Upper lobe of right lung (tissue), 1 donor: ENCODE results near the gene MRPL20. TPM values are rescaled to one million over a fixed set of nuclear protein-coding genes. Genes with fewer than 3 reads are reported as not detected.
A peak's percentile ranks its signal among the peaks of the same experiment; 100 is the strongest.
"Not testable (repeated sequence)": the region's sequence is repeated elsewhere in the genome, so short reads cannot be mapped to it uniquely, and the experiment has no call there.

ENCODE experiments used
- ATAC-seq: fragments of 200-7000 bp; cut with Tn5 transposase; one replicate; pipeline ENCODE4 v1.9.1; 2020; ENCODE audit warnings: mild to moderate bottlenecking, moderate library complexity
- DNase-seq: peaks from one replicate; pipeline ENCODE4 v3.0.0-alpha.2; 2020
- H3K27ac ChIP-seq: fragments of 200-600 bp; one replicate; pipeline ENCODE4 v1.8.0; 2022
- H3K27me3 ChIP-seq: fragments of 200-600 bp; one replicate; pipeline ENCODE4 v1.8.0; 2022; ENCODE audit warnings: mild to moderate bottlenecking
- H3K36me3 ChIP-seq: fragments of 200-600 bp; one replicate; pipeline ENCODE4 v1.8.0; 2022
- H3K4me1 ChIP-seq: fragments of 200-600 bp; one replicate; pipeline ENCODE4 v1.8.0; 2022
- H3K4me3 ChIP-seq: fragments of 200-600 bp; one replicate; pipeline ENCODE4 v1.8.0; 2022; ENCODE audit warnings: mild to moderate bottlenecking
- H3K9me3 ChIP-seq: fragments of 200-600 bp; one replicate; pipeline ENCODE4 v1.8.0; 2022
- CTCF ChIP-seq: fragments of 200-600 bp; IDR thresholded peaks from one replicate; pipeline ENCODE4 v1.8.0; 2022; ENCODE audit warnings: antibody characterized with exemption
- intact Hi-C: fragments of 100-400 bp; cut with DNase I; formaldehyde crosslinking; loops from one replicate; pipeline ENCODE4 v1.11.0; 2022
- long read RNA-seq: library from polyadenylated mRNA; unstranded; transcript quantifications from one replicate; pipeline ENCODE4 v2.0.0, GENCODE V29; 2021
- total RNA-seq: library from RNA; stranded (reverse); fragmentation: NEBNext Ultra II Directional; extraction: Animal tissue kit (Norgen Biotek cat#: 25700); gene quantifications from one replicate; pipeline ENCODE4 v1.2.1, GENCODE V29; 2021
- donor health status: DM: no; HTN: yes; CAD: no; lungs with severe emphysema.

The MRPL20 gene
- 80.7 TPM for total RNA-seq
- long read RNA-seq, transcript MRPL20-201 (4 exons, 721 nt) = major isoform, 14 of 19 reads
- long read RNA-seq, partial matches to known transcripts = 0 of 19 reads
- long read RNA-seq, other reads (novel, unspliced or antisense) = 4 of 19 reads

DNA sequence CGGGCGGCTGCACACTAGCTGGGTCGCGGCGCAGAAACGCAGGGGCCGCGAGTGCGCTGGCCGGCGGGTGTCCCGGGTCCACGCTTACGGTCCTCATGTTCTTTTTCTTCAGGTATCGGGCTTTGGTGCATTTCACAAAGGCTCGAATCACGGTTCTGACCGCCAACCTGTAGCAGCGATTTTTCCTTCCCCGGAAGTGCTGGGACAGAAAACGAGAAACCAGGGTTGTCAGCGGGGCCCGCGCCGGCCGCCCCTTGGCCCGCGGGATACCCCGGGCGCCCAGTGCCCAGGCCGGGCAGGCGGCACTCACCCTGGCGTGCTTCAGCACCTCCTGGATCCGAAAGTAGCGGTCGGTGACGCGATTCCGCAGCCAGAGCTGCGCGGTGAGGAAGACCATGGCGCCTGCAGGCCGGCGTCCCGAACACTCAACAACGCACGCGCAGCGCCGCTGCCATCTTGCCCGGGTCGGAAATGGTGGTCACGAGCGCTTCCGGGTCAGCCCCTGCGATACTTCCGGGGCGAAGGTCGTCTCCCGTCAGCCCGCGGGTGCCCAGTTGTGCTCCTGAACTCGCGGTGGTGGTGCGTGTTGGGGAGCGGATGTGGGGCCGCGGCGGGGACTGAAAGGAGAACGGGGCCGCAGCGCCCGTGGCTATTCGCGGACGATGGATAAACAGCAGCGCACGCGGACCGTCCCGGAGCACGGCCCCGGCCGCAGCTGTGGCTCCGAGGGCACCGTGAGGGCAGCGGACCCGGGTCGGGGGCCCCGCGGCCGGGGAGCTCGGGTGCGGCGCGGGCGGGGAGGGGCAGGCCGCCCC is at the start of gene MRPL20:
Gene MRPL20, minus strand, starts transcription at position 473 of the 815 bp plus-strand sequence. Its CDS starts 76 bp downstream, at position 397.
- no peaks in the 10 kb centered on the region for H3K27me3 ChIP-seq
- ATAC-seq = peak; percentile 99
- peaks cover 21% of the 10 kb centered on the region for H3K4me1 ChIP-seq
- peaks cover 37% of the 10 kb centered on the region for H3K36me3 ChIP-seq
- peak; percentile 97 for DNase-seq
- peak within 1 kb of the TSS; percentile 90 for H3K27ac ChIP-seq
- no peak for TF ChIP-seq CTCF
- H3K9me3 ChIP-seq = no peaks in the 10 kb centered on the region
- intact Hi-C loops = no loop called here
- peak within 1 kb of the TSS; percentile 99 for H3K4me3 ChIP-seq

GRCh38 chr1:1456683-1457255 is 49.7 kb upstream of the MRPL20 start:
- intact Hi-C loops, H3K4me1 ChIP-seq, H3K9me3 ChIP-seq, ATAC-seq, H3K36me3 ChIP-seq, H3K4me3 ChIP-seq, H3K27ac ChIP-seq, H3K27me3 ChIP-seq, DNase-seq: not testable (repeated sequence)

DNA sequence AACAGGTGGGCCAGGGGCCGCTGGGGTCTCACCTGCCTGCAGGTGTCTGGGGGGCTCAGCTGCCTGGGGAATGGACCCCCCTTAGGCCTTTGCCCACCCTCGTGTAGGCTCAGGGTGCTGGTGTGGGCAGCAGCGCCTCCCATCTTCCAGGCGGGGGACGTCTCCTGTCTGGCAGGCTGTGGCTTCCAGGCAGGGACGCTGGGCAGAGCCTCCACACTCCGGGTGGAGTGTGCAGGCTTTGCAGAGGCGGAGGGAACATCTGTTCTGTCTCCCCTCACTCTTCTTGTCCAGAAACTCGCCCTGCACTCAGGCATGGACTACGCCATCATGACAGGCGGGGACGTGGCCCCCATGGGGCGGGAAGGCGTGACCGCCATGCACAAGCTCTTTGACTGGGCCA is 48.8 kb upstream of the MRPL20 start:
- H3K27ac ChIP-seq, ATAC-seq, intact Hi-C loops, DNase-seq, H3K9me3 ChIP-seq, H3K4me1 ChIP-seq, H3K4me3 ChIP-seq, H3K27me3 ChIP-seq, H3K36me3 ChIP-seq: not testable (repeated sequence)

- H3K4me3 ChIP-seq = no peak overlapping the region
- no peak for TF ChIP-seq CTCF
- ATAC-seq (no peak), DNase-seq (no peak)
- no peaks in the 10 kb centered on the region for H3K4me1 ChIP-seq
- H3K36me3 ChIP-seq = no peaks in the 10 kb centered on the region
- H3K9me3 ChIP-seq = no peaks in the 10 kb centered on the region
- intact Hi-C loops = no loop called here
- H3K27ac ChIP-seq = no peak overlapping the region
- no peaks in the 10 kb centered on the region for H3K27me3 ChIP-seq
These were observed 48.3 kb upstream of the MRPL20 start for GRCh38 chr1:1455366-1455884.

DNA sequence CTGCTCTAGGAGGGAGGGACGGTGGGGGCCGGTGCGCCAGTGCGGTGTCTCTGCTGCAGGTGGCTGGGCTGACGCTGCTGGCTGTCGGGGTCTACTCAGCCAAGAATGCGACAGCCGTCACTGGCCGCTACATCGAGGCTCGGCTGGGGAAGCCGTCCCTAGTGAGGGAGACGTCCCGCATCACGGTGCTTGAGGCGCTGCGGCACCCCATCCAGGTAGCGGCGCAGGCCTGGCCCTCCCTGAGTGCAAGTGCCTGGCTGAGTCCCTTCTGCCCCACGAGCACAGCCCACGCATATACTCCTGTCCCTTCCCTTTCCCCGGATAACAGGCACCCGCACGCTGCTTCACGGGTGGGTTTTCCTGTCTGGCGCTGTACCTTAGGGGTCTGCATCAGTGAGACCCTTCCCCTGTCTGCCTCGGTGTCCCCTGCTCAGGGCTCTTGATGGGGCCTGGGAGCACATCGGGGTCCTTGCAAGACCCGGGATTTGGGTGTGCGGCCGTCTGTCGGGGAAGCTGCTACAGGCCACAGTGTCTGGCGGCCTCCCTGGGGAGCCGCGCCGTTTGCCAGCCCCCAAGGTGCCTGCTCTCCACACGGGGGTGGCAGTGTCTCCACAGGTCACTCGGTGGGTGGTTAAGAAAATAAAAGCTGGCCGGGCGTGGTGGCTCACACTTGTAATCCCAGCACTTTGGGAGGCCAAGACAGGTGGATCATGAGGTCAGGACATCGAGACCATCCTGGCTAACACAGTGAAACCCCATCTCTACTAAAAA is 47.4 kb upstream of the MRPL20 start:
- DNase-seq, H3K9me3 ChIP-seq, H3K27ac ChIP-seq, H3K27me3 ChIP-seq, H3K4me1 ChIP-seq, H3K36me3 ChIP-seq, intact Hi-C loops, H3K4me3 ChIP-seq, ATAC-seq: not testable (repeated sequence)

DNA sequence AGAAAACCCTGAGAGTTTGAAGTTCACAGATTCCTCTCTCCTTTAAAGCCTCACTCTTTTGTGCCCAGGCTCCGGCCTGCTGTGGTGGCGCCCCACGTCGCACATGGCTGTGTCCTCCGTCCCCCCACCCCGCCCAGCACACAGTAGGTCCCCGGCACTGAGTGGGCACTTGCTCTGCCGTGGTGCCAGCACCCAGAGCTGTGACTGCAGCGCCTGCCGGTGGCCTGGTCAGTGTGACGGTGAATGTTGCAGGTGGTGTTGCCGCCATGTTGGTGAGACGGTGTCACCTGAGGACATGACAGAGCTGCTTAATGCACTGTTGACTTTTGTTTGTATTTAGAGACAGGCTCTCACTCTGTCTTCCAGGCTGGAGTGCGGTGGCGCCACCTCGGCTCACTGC is 45.8 kb upstream of the MRPL20 start:
- Histone ChIP-seq H3K9me3 (no peaks in the 10 kb centered on the region), H3K36me3 (no peaks in the 10 kb centered on the region), H3K4me1 (no peaks in the 10 kb centered on the region), H3K27ac (no peak overlapping the region), H3K4me3 (no peak overlapping the region), H3K27me3 (no peaks in the 10 kb centered on the region)
- intact Hi-C loops = no loop called here
- TF ChIP-seq CTCF = no peak
- ATAC-seq (no peak), DNase-seq (no peak)

DNA sequence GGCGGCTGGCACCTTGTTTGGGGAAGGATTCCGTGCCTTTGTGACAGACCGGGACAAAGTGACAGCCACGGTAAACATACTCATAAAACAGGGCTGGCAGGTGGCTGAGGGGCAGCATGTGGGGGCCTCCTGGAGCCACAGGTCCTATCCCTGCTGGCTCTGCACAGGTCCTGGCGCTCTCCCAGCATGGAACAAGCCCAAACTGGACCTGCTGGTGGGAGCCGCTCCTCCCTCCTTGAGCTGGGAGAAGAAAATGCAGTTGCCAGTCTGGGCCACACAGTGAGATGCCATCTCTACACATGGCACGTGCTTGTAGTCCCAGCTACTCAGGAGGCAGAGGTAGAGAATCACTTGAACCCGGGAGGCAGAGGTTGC is 45.3 kb upstream of the MRPL20 start:
- H3K4me3 ChIP-seq, H3K9me3 ChIP-seq, DNase-seq, intact Hi-C loops, H3K27ac ChIP-seq, H3K4me1 ChIP-seq, H3K27me3 ChIP-seq, H3K36me3 ChIP-seq, ATAC-seq: not testable (repeated sequence)
